ENCODE measurements around the gene S100A7A.
"Not testable (repeated sequence)": the region's sequence is repeated elsewhere in the genome, so short reads cannot be mapped to it uniquely, and the experiment has no call there.

S100A7A gene

GRCh38 chr1:153428073-153428638 lies 11.8 kb downstream of the S100A7A start:
- DNase-seq, result no peak

- no peak for DNase-seq
Measured at GRCh38 chr1:153428791-153429190, 12.5 kb downstream of the S100A7A start.

- no peak for DNase-seq
Measured at GRCh38 chr1:153429266-153430165, 13.2 kb downstream of the S100A7A start.

DNA sequence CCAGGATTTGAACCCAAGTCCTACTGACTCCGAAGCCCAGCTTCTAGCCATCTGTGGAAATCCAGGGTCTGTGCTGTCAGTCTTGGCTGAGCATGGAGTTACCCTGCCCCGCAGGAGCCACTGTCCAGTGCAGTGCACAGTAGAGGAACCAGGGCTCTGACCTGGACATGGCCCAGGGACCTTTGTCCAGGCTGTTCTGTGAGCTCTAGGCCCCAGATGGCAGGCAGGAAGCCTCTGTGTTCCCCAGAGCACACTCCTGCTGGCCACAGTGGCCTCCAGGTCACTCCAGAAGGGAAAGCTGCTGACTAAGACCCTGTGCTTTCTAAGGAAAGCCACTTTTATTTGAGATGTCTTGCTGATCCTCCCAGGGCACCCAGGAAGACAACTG lies 13.8 kb downstream of the S100A7A start:
- DNase-seq, result no peak

DNA sequence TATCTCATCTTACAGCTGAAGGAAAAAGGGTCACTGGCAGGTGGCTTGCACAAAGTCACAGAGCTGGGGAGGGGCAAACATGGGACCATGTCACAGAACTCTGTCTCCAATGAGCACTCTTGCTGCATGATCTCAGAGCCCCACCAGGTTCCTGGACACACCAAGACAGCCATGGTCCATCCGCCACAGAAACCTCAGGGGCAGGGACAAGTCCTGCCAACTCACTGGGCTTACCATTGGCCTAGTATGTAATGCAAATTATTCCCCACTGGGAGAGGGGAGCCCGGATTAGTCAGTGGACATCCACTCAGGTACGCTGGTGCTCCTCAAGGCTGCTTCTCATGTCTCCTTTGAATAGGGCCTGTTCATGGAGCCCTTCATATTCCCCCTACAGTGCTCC lies 14.2 kb downstream of the S100A7A start:
- no peak for DNase-seq

DNA sequence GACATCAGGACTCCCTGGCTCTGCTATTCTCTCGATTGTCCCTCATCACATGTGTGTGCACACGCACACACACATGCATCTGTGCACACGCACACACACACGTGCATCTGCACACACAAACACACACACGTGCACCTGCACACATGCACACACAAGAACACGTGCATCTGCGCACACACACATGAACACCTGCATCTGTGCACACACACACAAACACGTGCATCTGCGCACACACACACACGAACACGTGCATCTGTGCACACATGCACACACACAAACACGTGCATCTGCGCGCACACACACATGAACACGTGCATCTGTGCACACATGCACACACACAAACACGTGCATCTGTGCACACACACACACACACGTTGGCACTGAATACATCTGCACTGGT lies 14.7 kb downstream of the S100A7A start:
- DNase-seq, result no peak

- DNase-seq, result no peak
Measured at GRCh38 chr1:153431427-153431826, 15.1 kb downstream of the S100A7A start.

GRCh38 chr1:153431928-153432327 lies 15.6 kb downstream of the S100A7A start:
- DNase-seq, result no peak

DNA sequence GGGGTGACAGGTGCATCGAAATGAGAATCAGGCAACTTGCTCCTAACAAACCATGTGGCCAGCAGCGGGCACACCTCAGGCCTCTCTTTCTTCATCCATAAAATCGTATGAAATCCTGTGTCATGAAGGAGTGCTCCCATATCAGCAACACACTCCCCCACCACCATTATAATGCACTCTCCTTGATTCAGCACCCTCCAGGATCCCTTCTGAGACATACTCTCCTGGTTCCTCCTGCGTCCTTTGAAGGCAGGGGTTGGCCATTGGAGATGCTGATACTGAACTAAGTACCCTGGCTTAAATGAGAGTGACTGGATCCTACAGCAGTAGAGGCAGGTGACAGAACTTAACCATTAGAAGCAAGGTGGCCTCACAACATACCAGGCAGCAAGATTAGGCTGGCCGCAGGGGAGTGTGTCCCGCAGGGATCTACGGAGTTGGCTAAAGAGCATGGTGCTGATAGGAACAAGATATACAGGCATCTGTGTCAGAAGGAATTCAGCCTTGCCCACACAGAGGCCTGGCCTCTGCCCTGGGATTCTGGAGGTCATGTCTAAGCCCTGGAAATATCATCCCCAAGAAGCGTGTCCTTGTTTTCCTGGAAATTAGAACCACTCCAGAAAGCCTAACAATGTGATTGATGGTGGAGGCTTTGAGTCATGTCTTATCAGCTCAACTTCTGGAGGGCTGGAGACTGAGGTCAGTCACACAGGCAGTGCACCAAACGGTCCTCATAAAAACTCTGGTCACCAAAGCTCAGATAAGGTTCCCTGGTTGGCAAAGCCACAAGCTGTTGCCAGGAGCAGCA lies 16.8 kb downstream of the S100A7A start:
- DNase-seq, result no peak

- no peak for DNase-seq
Measured at GRCh38 chr1:153434746-153435455, 18.6 kb downstream of the S100A7A start.

GRCh38 chr1:153437236-153437635 lies 20.9 kb downstream of the S100A7A start:
- no peak for DNase-seq

- DNase-seq, result no peak
Measured at GRCh38 chr1:153438599-153438998, 22.3 kb downstream of the S100A7A start.

DNA sequence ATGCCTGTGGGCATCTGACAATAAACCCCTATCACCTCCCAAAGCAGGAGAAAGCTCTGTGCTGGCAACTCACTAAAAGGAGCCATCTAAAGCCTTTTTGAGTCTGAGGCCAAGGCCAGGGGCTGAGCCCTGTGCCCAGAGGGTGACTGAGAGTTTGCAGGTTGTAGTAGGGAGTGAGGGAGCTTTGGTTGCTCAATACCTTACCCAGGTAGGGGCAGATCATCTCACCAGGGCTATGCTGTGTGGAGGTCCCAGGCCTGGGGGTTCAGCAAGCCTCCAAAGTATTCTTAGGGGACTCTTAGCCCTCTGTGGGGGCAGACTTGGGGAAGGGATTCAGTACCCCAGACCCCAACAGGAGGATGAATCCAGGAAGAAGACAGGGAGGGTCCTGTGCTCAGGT lies 23.0 kb downstream of the S100A7A start:
- DNase-seq, result no peak

- no peak for DNase-seq
Measured at GRCh38 chr1:153441238-153441755, 25.0 kb downstream of the S100A7A start.

DNA sequence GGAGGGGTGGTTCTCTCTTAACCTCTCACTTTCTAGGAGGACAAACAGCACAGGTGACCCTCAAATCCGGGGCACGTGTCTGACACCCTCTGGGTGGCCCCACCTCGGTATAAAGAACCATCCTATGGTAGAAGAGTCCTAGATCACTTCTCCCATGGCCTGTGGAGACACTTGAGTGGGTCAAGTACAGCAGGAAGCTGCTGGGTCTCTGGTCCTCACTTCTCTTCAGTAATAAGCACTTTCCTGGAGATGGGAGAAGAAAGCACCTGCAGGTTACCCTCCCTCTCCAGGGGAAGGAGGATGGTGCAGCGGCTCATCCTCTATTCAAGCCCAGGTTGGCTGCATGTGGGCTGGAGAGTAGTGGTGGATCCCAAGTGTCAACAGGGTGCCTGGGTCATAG lies 27.2 kb downstream of the S100A7A start:
- DNase-seq, result no peak

- DNase-seq, result no peak
Measured at GRCh38 chr1:153444078-153444477, 27.8 kb downstream of the S100A7A start.

DNA sequence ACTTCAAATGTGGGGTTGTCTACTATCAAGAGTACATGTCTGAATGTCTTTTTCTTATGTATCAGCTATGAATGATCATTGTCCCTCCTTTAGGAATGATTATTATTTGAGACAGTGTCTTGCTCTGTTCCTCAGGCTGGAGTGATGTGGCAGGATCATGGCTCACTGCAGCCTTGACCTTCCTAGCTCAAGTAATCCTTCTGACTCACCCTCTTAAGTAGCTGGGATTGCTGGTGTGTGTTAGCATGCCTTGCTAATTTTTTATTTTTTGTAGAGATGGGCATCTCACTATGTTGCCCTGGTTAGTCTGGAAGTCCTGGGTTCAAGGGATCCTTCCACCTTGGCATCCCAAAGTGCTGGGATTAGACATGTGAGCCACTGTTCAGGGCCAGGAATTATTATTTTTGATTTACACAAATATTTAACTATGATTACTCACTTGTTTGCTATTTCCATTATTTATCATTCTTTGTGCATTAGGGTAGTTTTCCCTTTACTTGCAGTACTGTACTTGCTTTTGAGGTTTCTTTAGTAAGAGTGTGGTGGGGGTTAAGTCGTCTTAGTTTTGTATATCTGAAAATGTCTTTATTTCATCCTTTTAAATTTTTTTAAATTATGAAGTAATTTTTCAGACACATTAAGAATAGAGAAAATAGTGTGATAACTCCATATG lies 31.3 kb downstream of the S100A7A start:
- no peak for DNase-seq

- DNase-seq, result not testable (repeated sequence)
Measured at GRCh38 chr1:153448851-153449250, 32.5 kb downstream of the S100A7A start.

- no peak for DNase-seq
Measured at GRCh38 chr1:153456396-153456795, 40.1 kb downstream of the S100A7A start.

GRCh38 chr1:153459655-153460054 lies 43.3 kb downstream of the S100A7A start:
- DNase-seq, result no peak

GRCh38 chr1:153460551-153460950 lies 44.2 kb downstream of the S100A7A start, which contains the start of gene S100A7:
Gene S100A7, minus strand, starts transcription at chr1:153460651. Its CDS starts 1,638 bp downstream, at chr1:153459013.
- DNase-seq, result no peak

GRCh38 chr1:153462741-153463140 lies 46.4 kb downstream of the S100A7A start:
- DNase-seq, result not testable (repeated sequence)

Data from activated naive CD4-positive, alpha-beta T cell (primary cell).